GM19397 (cell line): Measurements from ENCODE around the gene BPIFB6.
"Not testable (repeated sequence)": the region's sequence is repeated elsewhere in the genome, so short reads cannot be mapped to it uniquely, and the experiment has no call there.

ENCODE experiments used
- ATAC-seq: cut with Tn5 transposase; IDR thresholded peaks from one replicate; pipeline ENCODE4 v1.9.1; 2021; ENCODE audit warnings: mild to moderate bottlenecking, moderate library complexity; ENCODE audit not compliant: unreplicated experiment

The BPIFB6 gene

DNA sequence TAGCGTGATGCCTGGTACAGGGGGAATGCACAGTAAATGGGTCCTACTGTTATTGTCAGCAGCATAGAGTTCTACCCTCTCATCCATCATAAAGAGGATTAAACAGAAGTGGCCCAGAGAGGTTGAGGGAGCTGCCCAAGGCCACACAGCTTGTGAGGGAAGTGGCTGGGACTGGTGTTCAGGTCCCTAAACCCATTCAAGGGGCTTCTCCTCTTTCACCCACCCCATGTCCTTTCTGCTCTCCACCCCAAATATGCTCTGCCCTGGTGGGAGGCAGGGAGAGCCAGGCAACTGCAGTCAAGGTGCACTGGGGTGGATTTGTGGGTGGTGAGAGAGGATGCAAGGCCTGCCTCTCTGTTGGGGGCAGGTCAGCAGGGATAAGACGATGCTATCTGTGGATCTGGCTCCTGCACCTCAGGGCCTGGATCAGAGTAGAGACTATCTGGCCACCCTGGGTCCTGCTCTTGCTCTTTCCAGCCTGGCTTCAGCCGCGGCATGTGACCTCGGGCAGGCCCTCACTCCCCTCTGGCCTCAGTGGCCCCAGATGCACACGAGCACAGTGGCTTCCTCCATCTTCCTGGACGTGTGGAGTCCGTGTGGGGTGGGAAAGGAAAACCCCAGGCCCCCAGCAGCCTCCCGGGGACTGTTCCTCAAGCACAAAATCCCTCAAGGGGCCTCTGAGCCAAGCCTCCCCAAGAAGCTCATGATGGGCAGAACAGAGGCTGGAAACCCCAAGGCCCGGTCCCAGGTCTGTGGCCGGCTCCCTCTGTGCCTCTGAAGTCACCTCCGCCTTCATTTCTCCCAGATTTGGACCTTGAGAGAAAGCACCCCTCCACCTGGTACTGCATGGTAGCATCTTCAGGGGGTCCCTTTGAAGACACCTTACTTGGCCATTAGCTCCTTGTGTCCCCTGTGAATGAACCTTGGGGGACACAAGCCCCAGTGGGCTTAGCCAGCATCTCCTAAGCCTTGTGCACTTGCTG is 3.4 kb upstream of the BPIFB6 start:
- ATAC-seq, result no peak

DNA sequence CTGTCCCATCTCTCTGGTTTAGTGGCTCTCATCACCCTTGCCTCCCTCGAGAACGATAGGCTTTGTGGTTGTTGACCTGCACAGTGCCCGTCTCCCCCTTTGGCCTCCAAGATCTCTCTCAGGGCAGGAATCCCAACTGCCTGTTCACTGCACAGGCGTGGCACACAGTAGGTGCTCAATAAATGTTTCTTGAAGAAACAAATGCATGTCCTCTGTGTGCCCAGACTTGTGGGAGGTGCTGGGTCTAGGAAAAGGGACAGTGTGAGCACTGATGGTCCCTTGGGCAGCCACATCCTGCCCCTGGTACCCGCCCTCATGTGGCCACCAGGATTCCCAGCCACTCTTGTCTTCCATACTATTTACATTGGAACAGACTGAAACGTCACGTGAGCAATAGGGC is 2.6 kb upstream of the BPIFB6 start:
- ATAC-seq, result no peak

DNA sequence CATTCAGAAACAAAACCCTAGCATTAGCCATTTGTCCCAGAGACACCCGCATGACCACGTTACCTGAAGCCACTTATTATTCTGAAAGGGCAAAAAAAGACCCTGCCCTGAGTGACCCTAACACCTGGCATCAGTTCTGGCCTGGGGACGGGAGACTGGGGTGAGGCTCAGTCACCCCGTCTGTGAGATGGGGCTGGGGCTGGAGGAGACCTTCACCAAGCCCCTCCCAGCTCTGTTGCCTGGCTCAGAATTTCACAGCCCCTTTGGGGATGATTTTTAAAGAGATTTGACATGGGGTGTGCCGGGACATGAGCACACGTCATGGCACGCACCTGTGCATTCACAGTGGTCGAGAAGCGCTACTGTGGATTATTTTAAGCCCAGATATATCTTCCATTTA is 1.4 kb upstream of the BPIFB6 start:
- no peak for ATAC-seq

DNA sequence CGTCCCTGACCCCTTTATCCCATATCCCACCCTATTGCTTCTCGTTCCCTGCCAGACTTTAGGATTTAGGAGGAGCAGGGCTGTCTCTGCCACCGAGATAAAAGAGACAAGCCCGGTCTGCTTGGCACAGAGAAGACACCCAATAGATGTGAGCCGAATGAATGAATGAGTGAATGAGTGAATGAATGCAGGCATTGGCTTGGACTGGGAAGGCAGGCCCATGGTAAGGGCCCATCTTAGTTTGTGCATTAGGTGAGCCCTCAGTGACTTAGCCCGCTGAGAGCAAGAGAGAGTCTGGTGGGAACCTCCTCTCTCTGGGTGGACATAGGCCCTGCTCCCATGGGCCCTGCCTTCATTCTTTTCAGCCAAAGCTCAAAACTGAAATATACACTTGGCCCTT is 879 bp upstream of the BPIFB6 start:
- no peak for ATAC-seq

DNA sequence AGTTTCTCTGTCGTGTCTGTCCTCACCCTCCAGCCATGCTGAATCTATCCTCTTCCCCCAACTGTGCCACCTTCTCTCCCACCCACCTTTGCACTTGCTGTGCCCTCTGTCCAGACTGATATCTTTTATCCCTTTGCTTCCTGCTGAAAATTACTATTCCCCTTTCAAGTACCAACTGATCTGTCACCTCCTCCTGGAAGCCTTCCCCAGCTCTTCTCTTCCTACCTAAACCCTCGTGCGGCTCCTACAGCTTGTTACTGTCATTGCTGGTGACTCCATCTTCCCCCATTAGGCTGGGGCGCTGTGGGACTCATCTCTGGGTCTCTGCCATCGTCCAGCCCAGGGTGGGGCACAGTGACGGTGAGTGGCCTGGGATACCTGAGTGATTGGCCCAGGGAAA is 1.1 kb downstream of the BPIFB6 start:
- ATAC-seq, result no peak

DNA sequence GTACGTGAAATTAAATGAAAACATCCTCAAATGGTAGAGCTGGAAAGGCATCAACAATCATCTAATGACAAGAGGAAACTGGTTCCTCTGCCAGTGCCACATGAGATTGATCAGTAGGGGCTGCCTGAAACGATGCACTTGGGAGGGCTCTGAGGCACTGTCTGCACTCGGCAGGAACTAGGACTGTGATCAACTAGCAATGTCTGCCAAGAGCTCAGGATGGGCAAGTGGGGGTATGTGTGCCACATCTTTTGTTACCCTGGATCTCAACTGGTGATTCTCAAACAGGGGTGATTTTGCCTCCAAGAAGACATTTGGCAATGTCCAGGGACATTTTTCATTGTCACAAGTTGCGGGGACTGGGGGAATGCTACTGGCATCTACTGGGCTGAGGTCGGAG is 1.9 kb downstream of the BPIFB6 start:
- ATAC-seq, result no peak

DNA sequence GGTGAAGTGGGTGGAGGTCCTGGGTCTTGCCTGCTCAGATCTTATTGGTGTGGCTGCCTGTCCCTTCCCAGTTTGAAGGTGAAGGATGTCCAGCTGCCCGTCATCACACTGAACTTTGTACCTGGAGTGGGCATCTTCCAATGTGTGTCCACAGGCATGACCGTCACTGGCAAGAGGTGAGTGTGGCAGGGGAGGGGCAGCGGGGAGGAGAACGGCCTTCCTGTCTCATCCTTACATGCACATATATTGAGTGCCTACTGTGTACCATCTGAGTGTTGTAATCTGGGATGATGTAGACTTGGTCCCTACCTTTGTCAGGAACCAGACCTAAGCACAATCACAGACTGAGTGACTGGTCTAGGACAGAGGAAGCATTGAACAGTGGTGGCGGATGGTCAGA is 2.7 kb downstream of the BPIFB6 start:
- ATAC-seq, result no peak

DNA sequence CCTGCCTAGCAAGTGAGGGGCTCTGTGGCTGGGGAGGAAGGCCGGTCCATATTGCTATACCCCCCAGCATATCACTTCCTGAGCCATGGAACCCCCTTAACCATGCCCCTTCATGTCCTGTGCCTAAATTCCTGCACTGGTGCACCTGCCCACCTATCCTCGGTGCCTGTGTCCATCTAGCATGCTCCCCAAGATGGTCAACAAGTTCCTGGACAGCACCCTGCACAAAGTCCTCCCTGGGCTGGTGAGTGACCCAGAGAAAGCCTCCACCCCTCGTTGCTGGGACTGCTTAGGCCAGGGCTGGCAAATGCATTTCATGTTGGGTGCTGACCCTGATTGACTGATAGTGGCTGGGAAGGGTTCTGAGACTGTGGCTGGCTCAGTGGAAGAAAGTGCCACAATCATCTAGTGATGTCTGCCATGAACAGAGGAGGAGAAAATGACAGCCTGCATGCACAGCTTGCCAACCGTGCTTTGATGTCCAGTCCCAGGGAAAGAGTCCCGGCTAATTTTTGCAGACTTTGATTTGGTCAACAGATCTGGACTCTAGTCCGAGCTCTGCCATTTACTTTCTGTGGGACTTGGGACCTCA is 3.5 kb downstream of the BPIFB6 start:
- ATAC-seq, result no peak

DNA sequence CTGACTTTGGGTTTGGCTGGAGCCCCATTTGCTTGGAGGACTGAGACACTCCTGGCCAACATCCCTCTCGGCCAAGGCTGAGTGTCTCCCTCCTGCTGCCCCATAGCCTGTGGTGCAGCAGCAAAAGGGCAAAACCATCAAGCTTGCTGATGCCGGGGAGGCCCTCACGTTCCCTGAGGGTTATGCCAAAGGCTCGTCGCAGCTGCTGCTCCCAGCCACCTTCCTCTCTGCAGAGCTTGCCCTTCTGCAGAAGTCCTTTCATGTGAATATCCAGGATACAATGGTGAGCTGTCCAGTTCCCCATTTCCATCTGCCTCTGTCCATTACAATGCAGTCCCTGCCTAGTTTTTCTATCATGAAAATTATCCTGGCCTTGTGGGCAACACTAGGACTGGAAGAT is 6.0 kb downstream of the BPIFB6 start:
- ATAC-seq, result no peak

DNA sequence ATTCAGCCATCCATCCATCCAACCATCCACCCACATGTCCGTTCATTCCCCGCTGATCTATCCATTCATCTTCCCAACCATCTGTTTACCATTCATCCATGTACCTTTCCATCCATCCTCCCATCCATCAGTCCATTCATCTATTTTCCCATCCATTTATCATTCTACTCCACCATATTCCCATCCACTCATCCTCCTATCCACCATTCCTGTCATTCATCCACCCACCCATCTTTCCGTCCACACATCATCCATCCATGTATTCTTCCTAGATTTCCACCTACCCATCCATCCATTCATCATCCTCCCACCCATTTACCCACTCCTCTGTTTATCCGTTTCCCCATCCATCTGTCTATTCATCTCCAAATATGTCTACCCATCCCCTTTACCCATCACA is 6.8 kb downstream of the BPIFB6 start:
- no peak for ATAC-seq

DNA sequence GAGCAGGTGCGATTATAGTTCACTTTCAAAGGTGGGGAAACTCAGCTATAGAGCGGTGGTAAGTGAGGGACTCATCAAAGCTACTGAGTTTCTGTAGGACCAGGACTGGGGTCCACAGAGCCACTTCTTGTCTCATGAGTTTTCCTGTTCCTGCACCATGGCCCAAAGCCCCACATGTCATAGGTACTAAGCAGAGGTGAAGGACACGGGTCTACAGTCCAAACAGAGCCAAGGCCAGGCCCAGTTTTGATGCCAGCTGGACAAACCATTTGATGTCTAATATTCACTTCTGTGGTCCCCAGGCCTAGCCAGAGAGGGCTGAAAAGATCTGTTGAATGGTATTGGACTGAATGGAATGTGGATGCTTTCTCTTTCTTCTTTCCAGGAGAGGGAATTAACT is 11.0 kb downstream of the BPIFB6 start:
- ATAC-seq, result no peak

DNA sequence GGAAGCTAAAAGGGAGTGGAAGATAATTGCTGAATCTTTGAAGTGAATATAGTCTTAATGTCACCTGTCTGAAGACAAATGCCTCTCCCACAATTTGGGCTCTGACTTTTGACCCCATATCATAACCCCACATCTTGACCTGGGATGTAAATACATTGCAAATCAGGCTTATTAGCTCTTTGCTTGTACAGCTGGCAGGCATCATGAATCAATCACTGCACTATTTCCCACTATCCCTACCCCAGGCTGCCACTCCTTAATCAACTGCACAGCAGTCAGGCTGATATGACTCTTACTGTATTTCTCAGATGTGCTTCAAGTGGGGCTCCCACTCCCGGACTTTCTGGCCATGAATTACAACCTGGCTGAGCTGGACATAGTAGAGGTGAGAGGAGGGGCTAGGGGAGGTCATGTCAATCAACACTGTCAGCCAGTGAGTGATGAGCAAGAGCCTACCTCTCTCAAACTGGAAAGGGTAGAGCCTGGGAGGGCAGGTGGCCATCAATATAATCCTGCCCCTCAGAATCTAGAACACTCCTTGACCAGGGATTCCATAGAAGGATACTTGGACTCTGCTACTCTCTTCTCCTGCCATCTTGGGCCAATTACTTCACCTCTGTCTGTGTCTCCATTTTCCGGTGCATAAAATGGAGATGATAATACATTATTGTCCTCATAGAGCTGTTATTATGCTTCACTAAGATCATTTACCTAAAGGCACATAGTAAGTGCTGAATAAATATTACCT is 11.7 kb downstream of the BPIFB6 start:
- no peak for ATAC-seq

DNA sequence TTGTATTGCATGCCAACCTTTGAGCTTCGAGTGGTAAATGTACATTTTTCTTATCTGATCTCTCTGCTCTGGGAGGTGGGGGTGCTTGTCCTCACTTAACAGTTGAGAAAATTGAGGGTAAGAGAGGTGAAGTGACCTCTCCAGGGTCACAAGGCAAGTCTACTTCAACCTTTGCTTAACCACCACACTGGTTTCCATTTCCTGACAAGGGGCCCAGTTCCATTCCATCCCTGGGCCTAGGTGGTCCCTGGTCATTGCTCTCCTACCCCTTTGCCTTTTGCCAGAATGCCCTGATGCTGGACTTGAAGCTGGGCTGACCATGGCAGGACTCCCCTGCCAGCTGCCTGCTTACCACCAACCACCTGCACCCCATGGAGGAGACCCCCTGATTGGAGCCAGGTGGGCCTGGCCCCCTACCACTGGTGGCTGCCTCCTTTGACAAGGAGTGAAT is 12.3 kb downstream of the BPIFB6 start:
- ATAC-seq, result no peak

DNA sequence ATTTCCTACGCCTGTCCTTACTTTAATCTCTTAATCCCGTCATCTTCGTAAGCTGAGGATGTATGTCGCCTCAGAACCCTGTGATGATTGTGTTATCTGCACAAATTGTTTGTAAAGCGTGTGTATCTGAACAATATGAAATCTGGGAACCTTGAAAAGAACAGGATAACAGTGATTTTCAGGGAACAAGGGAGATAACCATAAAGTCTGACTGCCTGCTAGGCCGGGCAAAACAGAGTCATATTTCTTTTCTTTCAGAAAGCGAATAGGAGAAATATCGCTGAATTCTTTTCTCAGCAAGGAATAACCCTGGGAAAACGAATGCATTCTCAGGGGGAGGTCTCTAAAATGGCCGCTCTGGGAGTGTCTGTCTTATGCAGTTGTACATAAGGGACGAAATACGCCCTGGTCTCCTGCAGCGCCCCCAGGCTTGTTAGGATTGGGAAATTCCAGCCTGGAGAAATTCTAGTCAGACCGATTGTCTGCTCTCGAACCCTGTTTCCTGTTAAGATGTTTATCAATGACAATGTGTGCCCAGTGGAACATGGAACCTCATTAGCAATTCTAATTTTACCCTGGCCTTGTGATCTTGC is 13.8 kb downstream of the BPIFB6 start:
- ATAC-seq, result not testable (repeated sequence)

DNA sequence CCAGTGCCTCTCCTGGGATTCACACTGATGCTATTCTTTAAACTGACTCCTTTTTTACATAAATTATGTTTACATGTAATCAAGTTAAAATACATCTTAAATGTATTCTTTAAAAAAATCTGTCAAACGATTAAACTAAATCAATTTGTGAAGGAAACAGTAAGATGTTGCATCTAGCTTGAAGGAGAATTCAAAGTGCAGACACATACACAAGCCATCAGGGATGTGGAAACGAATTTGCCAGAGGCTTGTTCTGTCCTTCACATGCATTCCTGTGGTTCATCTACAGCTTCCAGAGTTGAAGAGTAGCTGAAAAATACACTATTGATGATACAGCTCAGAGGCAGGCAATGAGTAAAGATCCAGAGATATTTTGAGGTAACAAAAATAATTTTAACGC is 15.0 kb downstream of the BPIFB6 start:
- no peak for ATAC-seq

DNA sequence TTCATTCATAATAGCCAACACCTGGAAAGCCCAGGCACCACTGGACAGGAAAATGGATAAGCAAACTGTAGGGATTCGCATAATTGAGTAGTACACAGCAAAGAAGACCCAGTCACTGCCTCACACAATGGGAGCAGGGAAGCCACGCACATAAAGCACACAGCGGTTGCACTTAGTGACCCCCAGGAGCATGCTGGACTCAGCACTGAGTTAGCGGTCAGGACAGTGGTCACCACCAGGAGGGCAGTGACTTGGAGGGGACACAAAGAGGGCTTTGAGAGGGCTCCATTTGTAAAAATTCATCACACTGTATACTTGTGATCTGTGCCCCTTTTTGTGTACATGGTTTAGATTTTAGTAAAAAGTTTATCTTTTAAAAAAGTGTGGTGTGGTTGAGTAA is 19.9 kb downstream of the BPIFB6 start:
- ATAC-seq, result no peak

DNA sequence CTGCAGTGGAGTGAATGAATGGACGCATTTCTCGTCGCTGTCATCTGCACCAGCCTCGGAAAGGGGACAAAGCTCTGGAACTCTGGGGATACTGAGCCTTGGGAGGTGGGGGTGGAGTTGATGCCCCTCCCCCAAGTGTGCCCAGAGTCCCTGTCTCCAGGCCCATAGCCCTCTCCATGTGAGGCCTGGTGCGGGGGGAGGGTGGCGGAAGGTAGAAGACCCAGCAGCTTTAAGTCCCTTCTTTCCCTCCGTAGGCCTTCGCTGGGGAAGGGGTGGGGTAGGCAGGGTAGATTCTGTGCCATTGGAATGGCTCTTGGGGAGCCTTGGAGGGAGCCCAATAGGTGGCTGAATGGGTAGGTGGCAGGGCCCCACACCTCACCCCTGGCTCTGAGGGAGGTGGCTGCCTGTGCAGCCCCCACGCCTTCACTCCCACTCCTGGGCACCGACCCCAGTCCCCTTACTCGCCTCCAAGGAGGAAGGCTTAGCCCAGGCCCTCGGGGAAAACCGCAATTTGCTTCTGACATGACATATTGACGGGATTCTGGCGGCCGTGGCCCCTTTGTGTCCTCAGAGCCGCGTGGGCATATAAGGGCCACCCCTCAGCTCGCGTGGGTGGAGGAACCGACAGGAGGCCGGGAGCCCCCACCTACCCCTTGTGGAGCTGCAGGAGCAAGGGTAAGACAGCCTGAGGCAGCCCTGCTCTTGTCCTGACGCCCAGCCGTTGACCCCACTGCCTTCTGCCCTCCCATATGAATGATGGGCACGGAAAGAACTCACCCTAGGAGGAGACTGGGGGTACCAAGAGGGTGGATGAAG is 22.1 kb downstream of the BPIFB6 start, which contains the start of gene BPIFB3:
Gene BPIFB3, plus strand, starts transcription at position 613 of the 816 bp plus-strand sequence. CDS start 1,533 bp downstream, outside the sequence.
- ATAC-seq, result no peak

DNA sequence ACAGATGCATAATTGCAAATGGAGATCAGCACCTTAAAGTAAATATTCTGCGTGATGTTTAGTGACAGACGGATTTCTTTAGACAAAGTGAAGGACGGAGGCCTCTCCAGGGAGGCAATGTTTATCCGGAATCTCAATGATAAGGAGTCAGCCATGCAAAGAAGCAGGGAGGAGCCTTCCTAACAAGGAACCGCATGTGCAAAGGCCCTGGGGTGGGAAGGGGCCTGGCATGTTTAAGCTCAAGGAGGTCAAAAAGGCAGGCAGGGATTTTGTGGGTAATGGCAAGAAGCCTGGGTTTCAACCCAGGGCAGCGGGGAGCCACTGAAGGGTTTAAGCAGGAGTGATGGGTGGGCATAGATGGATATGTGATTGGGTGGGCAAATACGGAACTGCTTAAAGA is 22.9 kb downstream of the BPIFB6 start:
- ATAC-seq, result no peak

DNA sequence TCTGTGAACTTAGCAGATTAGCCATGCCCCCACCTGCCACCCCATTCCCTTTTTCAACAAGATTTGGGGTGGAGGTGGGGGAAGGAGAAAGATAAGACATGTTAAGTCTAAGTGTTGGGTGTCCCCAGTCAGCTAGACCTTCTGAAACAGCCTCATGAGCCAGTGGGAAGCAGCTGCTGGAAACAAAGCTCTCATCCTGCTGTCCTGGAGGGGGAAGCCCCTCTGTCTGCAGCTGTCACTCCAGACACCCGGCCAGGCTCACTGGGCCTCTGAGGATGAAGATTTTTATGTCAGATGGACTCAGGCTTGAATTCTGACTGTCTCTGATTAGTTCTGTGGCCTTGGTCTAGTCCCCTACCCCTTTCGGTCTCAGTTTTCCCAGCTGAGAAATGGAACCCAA is 23.3 kb downstream of the BPIFB6 start:
- ATAC-seq, result no peak

DNA sequence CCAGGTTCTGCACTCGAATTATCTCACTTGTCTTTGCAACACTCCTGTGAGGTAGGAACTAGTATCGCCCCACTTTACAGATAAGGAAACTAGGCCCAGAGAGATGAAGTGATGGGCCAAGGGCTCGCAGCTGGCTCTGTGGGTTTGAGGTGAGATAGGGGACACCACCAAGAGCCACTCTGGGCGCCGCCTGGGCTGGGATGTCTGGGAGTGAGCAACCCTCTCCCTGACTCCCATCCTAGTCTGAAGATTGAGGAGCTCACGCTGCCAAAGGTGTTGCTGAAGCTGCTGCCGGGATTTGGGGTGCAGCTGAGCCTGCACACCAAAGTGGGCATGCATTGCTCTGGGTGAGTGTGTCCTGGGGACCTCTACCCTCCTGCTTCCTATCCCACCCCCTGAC is 27.7 kb downstream of the BPIFB6 start:
- ATAC-seq, result no peak
